IMR-90 (cell line): Measurements from ENCODE around the gene CYP27C1. TPM values are rescaled to one million over a fixed set of nuclear protein-coding genes. Genes with fewer than 3 reads are reported as not detected.

ENCODE experiments used
- ATAC-seq: fragments of 200-7000 bp; cut with Tn5 transposase; 2 replicates; pipeline ENCODE4 v1.9.1; 2020; ENCODE audit warnings: low read depth, mild to moderate bottlenecking, moderate library complexity
- BruUV-seq: library from RNA; stranded (reverse); fragments of 400-500 nt; replicated peaks from 2 replicates; lab custom pipeline; 2021; lab: Mats Ljungman, UMichigan
- CTCF ChIA-PET: fragments of 300-600 bp; formaldehyde crosslinking; extraction: SDS; loops from one replicate; lab custom pipeline; 2021; ENCODE audit warnings: antibody characterized with exemption; lab: Yijun Ruan, JAX
- POLR2A ChIA-PET: fragments of 300-600 bp; sonication (Branson Sonifier 250); formaldehyde crosslinking; loops from one replicate; lab custom pipeline; 2022; ENCODE audit warnings: antibody characterized with exemption; ENCODE audit not compliant: unreplicated experiment; lab: Charles Lee
- DNase-seq: peaks from one replicate; pipeline ENCODE4 v3.0.0; 2013
- H2AFZ ChIP-seq: replicated peaks from 2 replicates; pipeline ENCODE3; 2013; ENCODE audit warnings: low read length, mild to moderate bottlenecking; ENCODE audit not compliant: poor library complexity
- H2AK5ac ChIP-seq: 2 replicates; pipeline ENCODE4 v1.6.1; 2013; ENCODE audit warnings: low read depth, low read length, inconsistent platforms
- H2AK9ac ChIP-seq: replicated peaks from 2 replicates; pipeline ENCODE3; 2013; ENCODE audit warnings: mild to moderate bottlenecking, low read depth, low read length, moderate library complexity; ENCODE audit not compliant: poor library complexity
- H2BK120ac ChIP-seq: 2 replicates; pipeline ENCODE4 v1.6.1; 2013; ENCODE audit warnings: low read depth, low read length, inconsistent platforms
- H2BK15ac ChIP-seq: 3 replicates; pipeline ENCODE4 v1.6.1; 2013; ENCODE audit warnings: low read depth, low read length, inconsistent platforms
- H2BK20ac ChIP-seq: 2 replicates; pipeline ENCODE4 v1.6.1; 2013; ENCODE audit warnings: low read depth, mild to moderate bottlenecking, inconsistent platforms, low read length, moderate library complexity
- H2BK5ac ChIP-seq: 2 replicates; pipeline ENCODE4 v1.6.1; 2013; ENCODE audit warnings: mild to moderate bottlenecking, low read depth, low read length, inconsistent platforms; ENCODE audit not compliant: poor library complexity, severe bottlenecking
- H3K14ac ChIP-seq: replicated peaks from 2 replicates; pipeline ENCODE4 v1.6.1; 2013; ENCODE audit warnings: low read depth, low read length, inconsistent platforms
- H3K18ac ChIP-seq: 2 replicates; pipeline ENCODE4 v1.6.1; 2013; ENCODE audit warnings: low read depth, low read length, control low read depth
- H3K23ac ChIP-seq: 2 replicates; pipeline ENCODE4 v1.6.1; 2013; ENCODE audit warnings: low read depth, low read length, inconsistent platforms
- H3K27ac ChIP-seq: 2 replicates; pipeline ENCODE4 v1.5.1; 2013; ENCODE audit warnings: mild to moderate bottlenecking, control low read depth, low read length; ENCODE audit not compliant: insufficient read depth
- H3K27me3 ChIP-seq: 2 replicates; pipeline ENCODE4 v1.6.1; 2013; ENCODE audit warnings: low read length; ENCODE audit not compliant: control insufficient read depth, insufficient read depth
- H3K36me3 ChIP-seq: 2 replicates; pipeline ENCODE4 v1.6.1; 2013; ENCODE audit warnings: low read length, mixed read lengths; ENCODE audit not compliant: control insufficient read depth, insufficient read depth
- H3K4ac ChIP-seq: 2 replicates; pipeline ENCODE4 v1.6.1; 2013; ENCODE audit warnings: low read depth, low read length, inconsistent platforms
- H3K4me1 ChIP-seq: 2 replicates; pipeline ENCODE4 v1.6.1; 2013; ENCODE audit warnings: low read length, mixed read lengths; ENCODE audit not compliant: control insufficient read depth, insufficient read depth
- H3K4me2 ChIP-seq: 2 replicates; pipeline ENCODE4 v1.6.1; 2013; ENCODE audit warnings: low read depth, mild to moderate bottlenecking, control low read depth, low read length, moderate library complexity
- H3K4me3 ChIP-seq: 2 replicates; pipeline ENCODE4 v1.5.1; 2013; ENCODE audit warnings: low read depth, mild to moderate bottlenecking, control low read depth, low read length, moderate library complexity; ENCODE audit not compliant: insufficient read depth
- H3K56ac ChIP-seq: 2 replicates; pipeline ENCODE4 v1.6.1; 2013; ENCODE audit warnings: low read length, inconsistent platforms; ENCODE audit not compliant: insufficient read depth; ENCODE audit errors: extremely low read depth
- H3K79me1 ChIP-seq, 2 experiments: 2 replicates each; pipeline ENCODE4 v1.6.1; 2013; ENCODE audit warnings: low read length in 2 of 2, inconsistent platforms in 1 of 2, low read depth in 1 of 2
- H3K9ac ChIP-seq: 2 replicates; pipeline ENCODE4 v1.6.1; 2013; ENCODE audit warnings: low read depth, low read length, control low read depth
- H3K9me1 ChIP-seq: 2 replicates; pipeline ENCODE4 v1.6.1; 2013; ENCODE audit warnings: low read length, inconsistent platforms; ENCODE audit not compliant: insufficient read depth
- H3K9me3 ChIP-seq: 2 replicates; pipeline ENCODE4 v1.6.1; 2013; ENCODE audit warnings: low read length; ENCODE audit not compliant: control insufficient read depth, insufficient read depth
- H4K20me1 ChIP-seq: 2 replicates; pipeline ENCODE4 v1.6.1; 2013; ENCODE audit warnings: low read length, inconsistent platforms; ENCODE audit not compliant: insufficient read depth
- H4K5ac ChIP-seq: 2 replicates; pipeline ENCODE4 v1.6.1; 2013; ENCODE audit warnings: mild to moderate bottlenecking, low read depth, low read length, control low read depth
- H4K8ac ChIP-seq, 2 experiments: 2 replicates each; pipeline ENCODE4 v1.6.1; 2013; ENCODE audit warnings: low read depth in 2 of 2, low read length in 2 of 2, control low read depth in 1 of 2, inconsistent platforms in 1 of 2
- H4K91ac ChIP-seq: 2 replicates; pipeline ENCODE4 v1.6.1; 2013; ENCODE audit warnings: low read depth, low read length, inconsistent platforms; ENCODE audit not compliant: insufficient read depth
- CEBPB ChIP-seq: IDR thresholded peaks from 2 replicates; pipeline ENCODE4 v1.6.1; 2012; ENCODE audit warnings: low read depth, low read length, improper control_type of control experiment
- WGBS, 2 experiments: methylation state at CpG; one replicate each; pipeline versions ENCODE4 v1.1.5 to v1.1.7; 2013; ENCODE audit warnings: missing lambda C conversion rate in 2 of 2; ENCODE audit not compliant: insufficient read length in 1 of 2; ENCODE audit errors: extremely low coverage in 2 of 2; 5-methylcytosine and 5-hydroxymethylcytosine counted together
- dilution Hi-C: fragments of 300-500 bp; cut with HindIII; formaldehyde crosslinking; loops from one replicate; pipeline ENCODE4 v1.14.3; 2018; ENCODE audit warnings: low sequenced_read_pairs; ENCODE audit not compliant: unreplicated experiment
- in situ Hi-C: fragments of 300-500 bp; cut with MboI; formaldehyde crosslinking; loops from 3 replicates; pipeline ENCODE4 v1.14.3; 2019; ENCODE audit warnings: low sequenced_read_pairs, inconsistent platforms, mixed read lengths
- intact Hi-C: fragments of 100-400 bp; cut with micrococcal nuclease; formaldehyde crosslinking; loops from 2 replicates; pipeline ENCODE4 v1.10.0; 2022
- polyA plus RNA-seq, 3 experiments: library from polyadenylated mRNA; depleted of rRNA; stranded (reverse); fragments of >200 nt; gene quantifications; 2 replicates each; pipeline ENCODE4 v1.2.3, GENCODE V29; 2012; ENCODE audit warnings: low replicate concordance in 1 of 3
- total RNA-seq: library from RNA; depleted of rRNA; stranded (reverse); fragments of >200 nt; gene quantifications from 2 replicates; pipeline ENCODE4 v1.2.3, GENCODE V29; 2012
- TF ChIP-seq, protein P1 (sequence below): fragments of 150-350 bp; IDR thresholded peaks from 2 replicates; pipeline ENCODE4 v1.6.1; 2017; ENCODE audit warnings: mild to moderate bottlenecking, antibody characterized with exemption, low read length, low read depth

Gene CYP27C1
- total and polyA plus RNA-seq, 2 of the 4 experiments (the other 2 are of a cell fraction) = not detected

- Histone ChIP-seq H3K4ac (no peak overlapping the region), H3K79me1 (no peaks in the 10 kb centered on the region), H2AFZ (no peak overlapping the region), H4K5ac (no peak overlapping the region), H2AK5ac (no peak overlapping the region), H4K8ac (no peak overlapping the region), H3K18ac (no peak overlapping the region), H3K4me2 (no peak overlapping the region), H3K14ac (no peak overlapping the region), H3K23ac (no peak overlapping the region), H3K4me1 (peaks cover 2% of the 10 kb centered on the region; the same call in 1 of the 2 replicates), H3K4me3 (no peak overlapping the region), H3K9me3 (peaks cover 2% of the 10 kb centered on the region; the same call in 1 of the 2 replicates), H3K27ac (no peak overlapping the region), H2AK9ac (no peak overlapping the region), H2BK120ac (no peak overlapping the region), H3K56ac (no peak overlapping the region), H4K91ac (no peak overlapping the region), H4K20me1 (peaks cover 5% of the 10 kb centered on the region), H3K9ac (no peak overlapping the region), H2BK5ac (no peak overlapping the region), H3K9me1 (peaks cover 3% of the 10 kb centered on the region; the same call in 1 of the 2 replicates), H2BK20ac (no peak overlapping the region), H3K36me3 (no peaks in the 10 kb centered on the region), H2BK15ac (no peak overlapping the region), H3K27me3 (peaks cover 15% of the 10 kb centered on the region)
- dilution Hi-C loops = no loop called here
- DNase-seq (peak; percentile 18), ATAC-seq (0 out of 2 replicates have a peak, but pooled peaks have one; percentile 16)
- POLR2A ChIA-PET = no interaction called here
- in situ Hi-C loops = no loop called here
- intact Hi-C loops = no loop called here
- no TSS peak for BruUV-seq
- 0% methylated on average over 1 of the region's 6 CpGs; no CpG with 5 or more reads in 1 of the 2 experiments for WGBS, 2 experiments
- 0 out of 2 replicates have a peak, but pooled peaks have one; percentile 26 for TF ChIP-seq CEBPB
- TF ChIP-seq, protein P1, sequence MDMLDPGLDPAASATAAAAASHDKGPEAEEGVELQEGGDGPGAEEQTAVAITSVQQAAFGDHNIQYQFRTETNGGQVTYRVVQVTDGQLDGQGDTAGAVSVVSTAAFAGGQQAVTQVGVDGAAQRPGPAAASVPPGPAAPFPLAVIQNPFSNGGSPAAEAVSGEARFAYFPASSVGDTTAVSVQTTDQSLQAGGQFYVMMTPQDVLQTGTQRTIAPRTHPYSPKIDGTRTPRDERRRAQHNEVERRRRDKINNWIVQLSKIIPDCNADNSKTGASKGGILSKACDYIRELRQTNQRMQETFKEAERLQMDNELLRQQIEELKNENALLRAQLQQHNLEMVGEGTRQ = no peak
- CTCF ChIA-PET = no interaction called here
These were observed 11.2 kb upstream of the CYP27C1 start for GRCh38 chr2:127231130-127231865.
